SU-DHL-6 (cell line): ENCODE measurements around the gene TBC1D16.

Experiments
- H2AFZ ChIP-seq: fragments of 200-600 bp; sonication (generic); 2 replicates; pipeline ENCODE4 v1.6.1; 2014; ENCODE audit warnings: low read depth, mild to moderate bottlenecking, moderate library complexity, mixed read lengths, antibody characterized with exemption, low read length; ENCODE audit not compliant: severe bottlenecking
- H3F3A ChIP-seq: fragments of 200-600 bp; shearing (Covaris generic); 2 replicates; pipeline ENCODE4 v1.6.0; 2016; ENCODE audit warnings: antibody characterized with exemption, mild to moderate bottlenecking; ENCODE audit not compliant: insufficient read depth
- H3K27ac ChIP-seq: fragments of 200-600 bp; sonication (generic); 2 replicates; pipeline ENCODE4 v1.5.1; 2016; ENCODE audit warnings: low read depth, mild to moderate bottlenecking, low read length, moderate library complexity, mixed read lengths
- H3K27me3 ChIP-seq: fragments of 200-600 bp; sonication (generic), shearing (Covaris generic); 2 replicates; pipeline ENCODE4 v1.6.0; 2014; ENCODE audit warnings: mild to moderate bottlenecking, low read length
- H3K36me3 ChIP-seq: fragments of 200-600 bp; sonication (generic); 2 replicates; pipeline ENCODE4 v1.6.1; 2014; ENCODE audit warnings: mild to moderate bottlenecking, low read length, mixed read lengths
- H3K4me2 ChIP-seq: fragments of 300-600, 200-600 bp; shearing (Covaris generic), sonication (generic); 2 replicates; pipeline ENCODE4 v1.6.0; 2014; ENCODE audit warnings: low read length, low read depth, mild to moderate bottlenecking; ENCODE audit not compliant: poor library complexity, severe bottlenecking
- H3K4me3 ChIP-seq: fragments of 200-600 bp; sonication (generic); 2 replicates; pipeline ENCODE4 v1.5.1; 2014; ENCODE audit warnings: antibody characterized with exemption, low read length, mild to moderate bottlenecking, mixed read lengths; ENCODE audit not compliant: insufficient read depth, poor library complexity, severe bottlenecking
- H3K79me2 ChIP-seq: fragments of 200-600 bp; sonication (generic); 2 replicates; pipeline ENCODE4 v1.6.1; 2014; ENCODE audit warnings: mild to moderate bottlenecking, low read length, moderate library complexity; ENCODE audit not compliant: insufficient read depth
- H3K9ac ChIP-seq: fragments of 200-600 bp; sonication (generic); 2 replicates; pipeline ENCODE4 v1.7.0; 2014; ENCODE audit warnings: mild to moderate bottlenecking, low read length
- H3K9me2 ChIP-seq: fragments of 200-600 bp; sonication (generic); replicated peaks from 2 replicates; pipeline ENCODE4 v1.6.1; 2014; ENCODE audit warnings: low read length; ENCODE audit not compliant: insufficient read depth
- H3K9me3 ChIP-seq: fragments of 200-600 bp; sonication (generic); 2 replicates; pipeline ENCODE4 v1.6.1; 2014; ENCODE audit warnings: low read length, mixed read lengths; ENCODE audit not compliant: insufficient read depth
- H4K20me1 ChIP-seq: fragments of 200-600 bp; sonication (generic); 2 replicates; pipeline ENCODE4 v1.6.1; 2014; ENCODE audit warnings: low read depth, mild to moderate bottlenecking, antibody characterized with exemption, low read length, moderate library complexity, mixed read lengths
- EZH2phosphoT487 ChIP-seq: fragments of 200-600 bp; sonication (generic), shearing (Covaris generic); conservative IDR thresholded peaks from 2 replicates; pipeline ENCODE4 v1.6.1; 2018; ENCODE audit warnings: mild to moderate bottlenecking, antibody characterized with exemption, low read length, moderate library complexity, mixed read lengths
- TF ChIP-seq, protein P1 (sequence below): fragments of 200-600 bp; sonication (generic); IDR thresholded peaks from one replicate; pipeline ENCODE4 v1.5.1; 2017; ENCODE audit warnings: antibody characterized with exemption, mild to moderate bottlenecking, low read length, moderate library complexity; ENCODE audit not compliant: insufficient read depth, poor library complexity, severe bottlenecking

TBC1D16 gene

GRCh38 chr17:80006339-80006720 is 29.3 kb downstream of the TBC1D16 start:
- H3K9me2 ChIP-seq, result no peaks in the 10 kb centered on the region
- H2AFZ ChIP-seq, result no peak overlapping the region
- H3K9ac ChIP-seq, result no peak overlapping the region
- no peaks in the 10 kb centered on the region for H3F3A ChIP-seq
- no peak overlapping the region for H3K4me3 ChIP-seq
- no peak for TF ChIP-seq EZH2phosphoT487
- TF ChIP-seq, protein P1, sequence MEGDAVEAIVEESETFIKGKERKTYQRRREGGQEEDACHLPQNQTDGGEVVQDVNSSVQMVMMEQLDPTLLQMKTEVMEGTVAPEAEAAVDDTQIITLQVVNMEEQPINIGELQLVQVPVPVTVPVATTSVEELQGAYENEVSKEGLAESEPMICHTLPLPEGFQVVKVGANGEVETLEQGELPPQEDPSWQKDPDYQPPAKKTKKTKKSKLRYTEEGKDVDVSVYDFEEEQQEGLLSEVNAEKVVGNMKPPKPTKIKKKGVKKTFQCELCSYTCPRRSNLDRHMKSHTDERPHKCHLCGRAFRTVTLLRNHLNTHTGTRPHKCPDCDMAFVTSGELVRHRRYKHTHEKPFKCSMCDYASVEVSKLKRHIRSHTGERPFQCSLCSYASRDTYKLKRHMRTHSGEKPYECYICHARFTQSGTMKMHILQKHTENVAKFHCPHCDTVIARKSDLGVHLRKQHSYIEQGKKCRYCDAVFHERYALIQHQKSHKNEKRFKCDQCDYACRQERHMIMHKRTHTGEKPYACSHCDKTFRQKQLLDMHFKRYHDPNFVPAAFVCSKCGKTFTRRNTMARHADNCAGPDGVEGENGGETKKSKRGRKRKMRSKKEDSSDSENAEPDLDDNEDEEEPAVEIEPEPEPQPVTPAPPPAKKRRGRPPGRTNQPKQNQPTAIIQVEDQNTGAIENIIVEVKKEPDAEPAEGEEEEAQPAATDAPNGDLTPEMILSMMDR, result no peak
- H3K79me2 ChIP-seq, result no peaks in the 10 kb centered on the region
- no peaks in the 10 kb centered on the region for H3K9me3 ChIP-seq
- H3K36me3 ChIP-seq, result no peaks in the 10 kb centered on the region
- no peaks in the 10 kb centered on the region for H3K27me3 ChIP-seq
- no peak overlapping the region for H3K27ac ChIP-seq
- no peaks in the 10 kb centered on the region for H4K20me1 ChIP-seq
- H3K4me2 ChIP-seq, result no peak overlapping the region

GRCh38 chr17:80005360-80006338 is 30.0 kb downstream of the TBC1D16 start:
- Histone ChIP-seq H3K36me3 (no peaks in the 10 kb centered on the region), H3F3A (no peaks in the 10 kb centered on the region), H3K9me2 (no peaks in the 10 kb centered on the region), H3K79me2 (no peaks in the 10 kb centered on the region), H3K4me3 (no peak overlapping the region), H3K9me3 (no peaks in the 10 kb centered on the region), H3K4me2 (no peak overlapping the region), H3K9ac (no peak overlapping the region), H4K20me1 (no peaks in the 10 kb centered on the region), H3K27me3 (no peaks in the 10 kb centered on the region), H2AFZ (no peak overlapping the region), H3K27ac (no peak overlapping the region)
- no peak for TF ChIP-seq EZH2phosphoT487
- TF ChIP-seq, protein P1, result peak; percentile 79

GRCh38 chr17:80003969-80004368 is 31.7 kb downstream of the TBC1D16 start:
- H3K27ac ChIP-seq, result no peak overlapping the region
- H3K4me2 ChIP-seq, result no peak overlapping the region
- no peaks in the 10 kb centered on the region for H4K20me1 ChIP-seq
- H3K9me2 ChIP-seq, result no peaks in the 10 kb centered on the region
- H3K9me3 ChIP-seq, result no peaks in the 10 kb centered on the region
- no peak overlapping the region for H2AFZ ChIP-seq
- TF ChIP-seq, protein P1, result no peak
- TF ChIP-seq EZH2phosphoT487, result no peak
- H3K4me3 ChIP-seq, result no peak overlapping the region
- H3K36me3 ChIP-seq, result no peaks in the 10 kb centered on the region
- H3K9ac ChIP-seq, result no peak overlapping the region
- H3K27me3 ChIP-seq, result no peaks in the 10 kb centered on the region
- no peaks in the 10 kb centered on the region for H3K79me2 ChIP-seq
- H3F3A ChIP-seq, result no peaks in the 10 kb centered on the region
